KMS-11 (cell line): ENCODE data around the gene PRKCZ.

Experiments used
- H2AFZ ChIP-seq: fragments of 200-600 bp; sonication (generic); 2 replicates; pipeline ENCODE4 v1.6.1; 2016; ENCODE audit warnings: antibody characterized with exemption, mixed run types, low read depth
- H3K27ac ChIP-seq: fragments of 200-600 bp; sonication (generic); 2 replicates; pipeline ENCODE4 v1.6.1; 2016; ENCODE audit warnings: mild to moderate bottlenecking, mixed run types
- H3K27me3 ChIP-seq: fragments of 200-600 bp; sonication (generic); 2 replicates; pipeline ENCODE4 v1.6.1; 2017; ENCODE audit warnings: mild to moderate bottlenecking, low read depth, mixed run types, moderate library complexity; ENCODE audit not compliant: insufficient read depth
- H3K36me3 ChIP-seq: fragments of 200-600 bp; sonication (generic); 2 replicates; pipeline ENCODE4 v1.6.1; 2017; ENCODE audit warnings: mild to moderate bottlenecking, mixed run types; ENCODE audit not compliant: insufficient read depth
- H3K4me1 ChIP-seq: fragments of 200-600 bp; sonication (generic); 2 replicates; pipeline ENCODE4 v1.6.1; 2016; ENCODE audit warnings: mild to moderate bottlenecking, low read depth, mixed run types; ENCODE audit not compliant: poor library complexity, severe bottlenecking
- H3K4me2 ChIP-seq: fragments of 200-600 bp; sonication (generic); 2 replicates; pipeline ENCODE4 v1.7.0; 2016; ENCODE audit warnings: mild to moderate bottlenecking, mixed run types
- H3K4me3 ChIP-seq: fragments of 200-600 bp; sonication (generic); IDR thresholded peaks from 2 replicates; pipeline ENCODE4 v1.6.1; 2017; ENCODE audit warnings: low read depth, low read length, mixed read lengths; ENCODE audit not compliant: insufficient read depth
- H3K79me2 ChIP-seq: fragments of 200-600 bp; sonication (generic); 2 replicates; pipeline ENCODE4 v1.6.1; 2016; ENCODE audit warnings: low read depth, mixed run types; ENCODE audit not compliant: insufficient read depth
- H3K9ac ChIP-seq: fragments of 200-600 bp; sonication (generic); 2 replicates; pipeline ENCODE4 v1.6.1; 2016; ENCODE audit warnings: mild to moderate bottlenecking, mixed run types
- H4K20me1 ChIP-seq: fragments of 200-600 bp; sonication (generic); 2 replicates; pipeline ENCODE4 v1.6.1; 2016; ENCODE audit warnings: mild to moderate bottlenecking, mixed run types; ENCODE audit not compliant: insufficient read depth
- TF ChIP-seq, protein P1 (sequence below): fragments of 200-600 bp; sonication (generic); conservative IDR thresholded peaks from 2 replicates; pipeline ENCODE4 v1.6.1; 2017; ENCODE audit warnings: low read depth, mild to moderate bottlenecking, antibody characterized with exemption, low read length, moderate library complexity, mixed read lengths

PRKCZ gene

DNA sequence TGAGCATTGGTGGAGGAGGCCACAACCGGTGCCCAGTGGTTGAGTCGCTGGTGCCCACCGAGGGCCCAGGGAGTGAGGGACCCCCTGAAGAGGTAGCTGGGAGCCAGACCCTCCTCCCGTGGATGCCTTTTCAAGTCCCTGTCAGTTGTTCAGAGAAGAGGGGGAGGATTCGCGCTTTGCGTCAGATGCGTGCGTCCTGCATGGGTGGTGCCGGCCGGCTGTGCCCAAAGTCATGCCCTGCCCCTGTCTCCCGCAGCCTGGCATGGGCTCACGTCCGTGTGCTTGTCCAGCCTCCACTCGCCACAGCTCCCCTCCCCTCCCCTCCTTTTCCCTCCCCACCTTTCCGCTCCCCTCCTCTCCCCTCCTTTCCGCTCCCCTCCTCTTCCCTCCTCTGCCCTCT, 45.2 kb downstream of the PRKCZ start:
- no peak overlapping the region for H2AFZ ChIP-seq
- TF ChIP-seq, protein P1, sequence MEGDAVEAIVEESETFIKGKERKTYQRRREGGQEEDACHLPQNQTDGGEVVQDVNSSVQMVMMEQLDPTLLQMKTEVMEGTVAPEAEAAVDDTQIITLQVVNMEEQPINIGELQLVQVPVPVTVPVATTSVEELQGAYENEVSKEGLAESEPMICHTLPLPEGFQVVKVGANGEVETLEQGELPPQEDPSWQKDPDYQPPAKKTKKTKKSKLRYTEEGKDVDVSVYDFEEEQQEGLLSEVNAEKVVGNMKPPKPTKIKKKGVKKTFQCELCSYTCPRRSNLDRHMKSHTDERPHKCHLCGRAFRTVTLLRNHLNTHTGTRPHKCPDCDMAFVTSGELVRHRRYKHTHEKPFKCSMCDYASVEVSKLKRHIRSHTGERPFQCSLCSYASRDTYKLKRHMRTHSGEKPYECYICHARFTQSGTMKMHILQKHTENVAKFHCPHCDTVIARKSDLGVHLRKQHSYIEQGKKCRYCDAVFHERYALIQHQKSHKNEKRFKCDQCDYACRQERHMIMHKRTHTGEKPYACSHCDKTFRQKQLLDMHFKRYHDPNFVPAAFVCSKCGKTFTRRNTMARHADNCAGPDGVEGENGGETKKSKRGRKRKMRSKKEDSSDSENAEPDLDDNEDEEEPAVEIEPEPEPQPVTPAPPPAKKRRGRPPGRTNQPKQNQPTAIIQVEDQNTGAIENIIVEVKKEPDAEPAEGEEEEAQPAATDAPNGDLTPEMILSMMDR, result no peak
- no peak overlapping the region for H3K9ac ChIP-seq
- H3K4me2 ChIP-seq, result no peak overlapping the region
- H3K36me3 ChIP-seq, result no peaks in the 10 kb centered on the region
- no peaks in the 10 kb centered on the region for H4K20me1 ChIP-seq
- no peaks in the 10 kb centered on the region for H3K79me2 ChIP-seq
- peaks cover 32% of the 10 kb centered on the region; the same call in 1 of the 2 replicates for H3K27me3 ChIP-seq
- H3K4me1 ChIP-seq, result no peaks in the 10 kb centered on the region
- H3K27ac ChIP-seq, result no peak overlapping the region
- no peak overlapping the region for H3K4me3 ChIP-seq

DNA sequence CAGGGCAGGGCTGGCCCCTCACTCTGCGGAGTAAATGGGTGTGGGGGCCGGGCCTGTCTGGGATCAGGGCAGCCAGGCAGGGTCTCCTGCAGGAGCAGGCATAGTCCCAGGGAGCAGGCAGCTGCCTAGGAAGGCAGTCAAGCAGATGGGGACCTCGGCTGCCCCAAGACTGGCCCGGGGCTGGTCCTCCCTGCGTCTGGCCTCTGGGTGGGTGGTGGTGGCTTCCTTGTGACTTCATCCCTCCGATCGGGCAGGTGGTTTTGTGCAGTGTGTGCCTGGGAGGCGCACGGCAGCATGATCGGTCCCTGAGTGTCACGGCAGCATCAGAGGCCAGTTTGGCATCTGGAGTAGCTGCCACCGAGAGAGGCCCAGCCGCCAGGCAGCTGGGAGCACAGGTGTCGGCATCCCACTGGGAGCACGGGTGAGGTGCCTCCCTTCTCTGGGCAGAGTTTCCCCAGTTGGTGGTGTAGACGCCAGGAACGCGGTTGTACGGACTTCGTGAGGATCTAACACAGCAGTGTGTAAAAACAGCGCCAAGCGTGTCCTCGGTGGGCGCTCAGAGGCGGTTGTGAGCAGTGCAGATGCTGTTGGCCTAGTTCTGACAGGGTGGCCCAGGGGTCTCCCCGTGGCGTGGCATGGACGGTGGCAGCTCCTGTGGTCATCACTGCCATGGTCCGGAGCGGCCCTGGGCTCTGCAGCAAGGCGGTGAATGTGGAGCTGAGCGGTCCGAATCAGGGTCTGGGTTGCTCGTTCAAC, 45.9 kb downstream of the PRKCZ start:
- Histone ChIP-seq H3K4me1 (no peaks in the 10 kb centered on the region), H3K27ac (no peak overlapping the region), H3K36me3 (no peaks in the 10 kb centered on the region), H2AFZ (no peak overlapping the region), H3K4me3 (no peak overlapping the region), H4K20me1 (no peaks in the 10 kb centered on the region), H3K79me2 (no peaks in the 10 kb centered on the region), H3K9ac (no peak overlapping the region), H3K27me3 (peaks cover 40% of the 10 kb centered on the region; the same call in 1 of the 2 replicates), H3K4me2 (no peak overlapping the region)
- TF ChIP-seq, protein P1, result no peak

DNA sequence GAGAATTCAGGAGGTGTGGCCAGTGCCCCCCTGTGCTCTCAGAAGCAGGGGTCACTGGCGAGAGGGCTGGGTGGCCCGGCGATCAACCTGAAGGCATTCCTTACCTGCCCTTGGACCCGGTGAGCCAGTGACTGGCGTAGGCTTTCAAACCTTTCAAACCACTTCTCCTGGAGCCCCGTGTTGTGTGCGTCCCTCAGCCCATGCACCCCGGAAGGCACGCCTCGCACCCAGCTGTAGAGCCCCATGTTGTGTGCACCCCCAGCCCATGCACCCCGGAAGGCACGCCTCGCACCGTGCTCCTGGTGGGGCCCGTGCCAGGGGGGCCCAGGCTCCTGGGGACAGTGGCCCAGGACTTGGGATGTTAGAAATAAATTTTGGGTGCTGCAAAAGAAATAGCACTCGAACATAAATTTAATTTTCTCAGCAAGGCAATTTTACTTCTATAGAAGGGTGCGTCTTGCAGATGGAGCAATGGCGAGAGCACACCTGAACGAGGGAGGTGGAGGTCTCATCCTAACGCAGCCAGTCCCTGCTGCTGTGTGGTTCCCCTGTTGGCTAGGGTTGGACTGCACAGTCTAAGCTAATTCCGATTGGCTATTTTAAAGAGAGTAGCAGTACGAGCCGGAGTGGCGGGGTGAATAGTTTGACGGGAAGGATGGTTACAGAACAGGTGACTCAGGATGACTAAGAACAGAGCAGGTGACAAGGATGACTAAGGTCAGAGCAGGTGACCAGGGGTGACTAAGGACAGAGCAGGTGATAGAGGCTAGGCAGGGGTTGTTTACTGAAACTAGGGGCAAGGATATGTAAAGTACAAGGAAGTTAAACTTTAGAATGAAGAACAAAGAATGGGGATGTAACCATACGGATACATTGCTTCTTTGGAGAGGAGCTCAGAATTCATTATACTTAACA, 47.4 kb downstream of the PRKCZ start:
- H3K4me2 ChIP-seq, result no peak overlapping the region
- peaks cover 45% of the 10 kb centered on the region for H3K27me3 ChIP-seq
- H2AFZ ChIP-seq, result no peak overlapping the region
- no peaks in the 10 kb centered on the region for H3K36me3 ChIP-seq
- no peak overlapping the region for H3K27ac ChIP-seq
- no peaks in the 10 kb centered on the region for H4K20me1 ChIP-seq
- TF ChIP-seq, protein P1, result no peak
- no peak overlapping the region for H3K4me3 ChIP-seq
- no peaks in the 10 kb centered on the region for H3K79me2 ChIP-seq
- no peak overlapping the region for H3K9ac ChIP-seq
- no peaks in the 10 kb centered on the region for H3K4me1 ChIP-seq

DNA sequence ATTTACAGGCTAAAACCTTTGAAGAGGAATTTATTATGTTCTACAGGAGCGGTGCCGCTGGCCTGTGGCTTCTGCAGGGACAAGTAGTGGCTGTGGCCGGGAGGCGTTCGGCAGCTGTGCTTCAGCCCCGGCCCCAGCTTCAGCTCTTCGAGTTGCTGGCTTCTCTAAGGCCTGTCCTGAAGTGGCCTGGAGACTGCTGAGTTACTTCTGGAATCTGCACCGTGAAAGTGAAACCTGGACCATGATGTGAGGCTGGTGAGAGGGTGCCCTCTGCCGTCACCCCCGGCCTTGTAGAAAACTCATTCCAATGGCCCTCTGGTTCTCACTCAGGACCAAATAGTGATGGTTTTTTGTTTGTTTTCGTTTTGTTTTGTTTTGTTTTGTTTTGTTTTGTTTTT, 48.1 kb downstream of the PRKCZ start:
- no peaks in the 10 kb centered on the region for H4K20me1 ChIP-seq
- TF ChIP-seq, protein P1, result no peak
- no peak overlapping the region for H3K9ac ChIP-seq
- H3K27ac ChIP-seq, result no peak overlapping the region
- H3K4me2 ChIP-seq, result no peak overlapping the region
- no peaks in the 10 kb centered on the region for H3K79me2 ChIP-seq
- H3K27me3 ChIP-seq, result peaks cover 46% of the 10 kb centered on the region
- H3K36me3 ChIP-seq, result no peaks in the 10 kb centered on the region
- H3K4me1 ChIP-seq, result no peaks in the 10 kb centered on the region
- H3K4me3 ChIP-seq, result no peak overlapping the region
- no peak overlapping the region for H2AFZ ChIP-seq
